Stimulated activated naive B cell treated with anti-CD40 and anti-IgM and Interleukin-4, amounts not matched to agents 10 μg/mL and 1 μg/mL and 100 μg/mL, for 72 hours (primary cell): ENCODE measurements around the gene LPO.

ENCODE experiments used
- ATAC-seq, 2 donors: fragments of 150-1000 bp; cut with Tn5 transposase; replicated peaks; 2 replicates each; pipeline ENCODE4 v1.10.0; 2021; ENCODE audit warnings: moderate library complexity in 1 of 2
- DNase-seq: peaks from one replicate; pipeline ENCODE4 v3.0.0; 2021
- H3K27ac Mint-ChIP-seq: one replicate; pipeline ENCODE4 v1.8.0; 2022; ENCODE audit warnings: mild to moderate bottlenecking, mixed read lengths
- H3K27me3 Mint-ChIP-seq, 2 donors: one replicate each; pipeline ENCODE4 v1.8.0; 2022; ENCODE audit warnings: mixed read lengths in 2 of 2
- H3K36me3 Mint-ChIP-seq, 2 donors: one replicate each; pipeline ENCODE4 v1.8.0; 2022; ENCODE audit warnings: mixed read lengths in 2 of 2, mild to moderate bottlenecking in 1 of 2
- H3K4me1 Mint-ChIP-seq, 2 donors: one replicate each; pipeline ENCODE4 v1.8.0; 2022; ENCODE audit warnings: mixed read lengths in 2 of 2, mild to moderate bottlenecking in 1 of 2
- H3K4me3 Mint-ChIP-seq, 2 donors: one replicate each; pipeline ENCODE4 v1.8.0; 2022; ENCODE audit warnings: mild to moderate bottlenecking in 2 of 2, mixed read lengths in 2 of 2, moderate library complexity in 1 of 2
- H3K9me3 Mint-ChIP-seq, 2 donors: one replicate each; pipeline ENCODE4 v1.8.0; 2022; ENCODE audit warnings: mixed read lengths in 2 of 2, mild to moderate bottlenecking in 1 of 2

The LPO gene

GRCh38 chr17:58262149-58262548 lies 23.8 kb downstream of the LPO start:
- Mint-ChIP-seq H3K27ac (no peak overlapping the region), H3K4me1 (no peaks in the 10 kb centered on the region), H3K36me3 (no peaks in the 10 kb centered on the region), H3K4me3 (no peak overlapping the region), H3K9me3 (no peaks in the 10 kb centered on the region), H3K27me3 (peaks cover 52 to 70% of the 10 kb centered on the region in 2 donors)
- no peak for ATAC-seq
- no peak for DNase-seq

DNA sequence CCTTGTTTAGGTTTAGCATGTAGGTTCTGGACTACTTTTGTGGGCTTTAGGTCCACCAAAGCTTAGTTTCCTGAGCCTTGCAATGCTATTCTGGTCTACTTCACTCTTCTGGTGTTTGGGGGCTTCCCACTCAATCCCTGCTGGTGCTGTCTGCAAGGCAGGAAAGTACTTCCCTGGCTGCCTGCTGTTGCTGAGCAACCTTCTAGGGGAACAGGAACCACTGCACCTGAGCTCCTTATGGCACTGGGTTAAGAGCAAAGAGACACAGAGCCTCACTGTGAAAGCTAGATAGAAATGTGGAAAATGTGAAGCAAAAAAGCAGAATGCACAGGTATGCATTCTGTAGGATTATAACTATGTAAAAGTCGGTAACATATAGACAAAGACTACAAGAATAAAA lies 25.4 kb downstream of the LPO start:
- Mint-ChIP-seq H3K27me3 (peaks cover 52 to 59% of the 10 kb centered on the region in 2 donors), H3K36me3 (no peaks in the 10 kb centered on the region), H3K9me3 (no peaks in the 10 kb centered on the region), H3K4me3 (no peak overlapping the region), H3K27ac (no peak overlapping the region), H3K4me1 (no peaks in the 10 kb centered on the region)
- DNase-seq (no peak), ATAC-seq (no peak)

DNA sequence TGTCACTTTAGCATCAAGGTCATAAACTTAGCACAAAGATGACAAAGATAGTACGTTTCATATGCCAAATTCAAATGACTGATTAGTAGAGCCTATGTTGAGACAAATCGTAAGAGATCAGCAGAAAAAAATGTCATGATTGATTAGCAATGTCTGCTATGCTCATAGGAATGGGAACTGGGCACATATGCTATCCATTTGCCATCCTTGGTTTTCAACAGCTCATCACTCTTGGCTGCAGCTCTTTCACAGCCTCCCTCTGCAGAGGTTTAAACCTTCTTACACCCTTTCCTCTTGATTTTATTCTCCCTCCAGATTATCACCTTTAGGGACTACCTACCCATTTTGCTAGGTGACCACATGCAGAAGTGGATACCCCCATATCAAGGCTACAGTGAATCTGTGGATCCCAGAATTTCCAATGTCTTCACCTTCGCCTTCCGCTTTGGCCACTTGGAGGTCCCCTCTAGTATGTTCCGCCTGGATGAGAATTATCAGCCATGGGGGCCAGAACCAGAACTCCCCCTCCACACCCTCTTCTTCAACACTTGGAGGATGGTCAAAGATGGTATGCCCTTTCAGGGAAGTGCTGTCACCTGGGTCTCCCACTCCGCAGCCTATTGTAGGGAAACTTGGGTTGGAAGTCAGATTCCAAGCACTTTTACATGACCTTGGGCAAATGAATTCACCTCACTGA lies 26.2 kb downstream of the LPO start:
- no peak overlapping the region for H3K27ac Mint-ChIP-seq
- peaks cover 52 to 53% of the 10 kb centered on the region in 2 donors for H3K27me3 Mint-ChIP-seq
- ATAC-seq = no peak
- no peaks in the 10 kb centered on the region for H3K36me3 Mint-ChIP-seq
- DNase-seq = no peak
- no peak overlapping the region for H3K4me3 Mint-ChIP-seq
- H3K9me3 Mint-ChIP-seq = no peaks in the 10 kb centered on the region
- H3K4me1 Mint-ChIP-seq = no peaks in the 10 kb centered on the region

GRCh38 chr17:58265271-58265670 lies 26.9 kb downstream of the LPO start:
- no peak for ATAC-seq

DNA sequence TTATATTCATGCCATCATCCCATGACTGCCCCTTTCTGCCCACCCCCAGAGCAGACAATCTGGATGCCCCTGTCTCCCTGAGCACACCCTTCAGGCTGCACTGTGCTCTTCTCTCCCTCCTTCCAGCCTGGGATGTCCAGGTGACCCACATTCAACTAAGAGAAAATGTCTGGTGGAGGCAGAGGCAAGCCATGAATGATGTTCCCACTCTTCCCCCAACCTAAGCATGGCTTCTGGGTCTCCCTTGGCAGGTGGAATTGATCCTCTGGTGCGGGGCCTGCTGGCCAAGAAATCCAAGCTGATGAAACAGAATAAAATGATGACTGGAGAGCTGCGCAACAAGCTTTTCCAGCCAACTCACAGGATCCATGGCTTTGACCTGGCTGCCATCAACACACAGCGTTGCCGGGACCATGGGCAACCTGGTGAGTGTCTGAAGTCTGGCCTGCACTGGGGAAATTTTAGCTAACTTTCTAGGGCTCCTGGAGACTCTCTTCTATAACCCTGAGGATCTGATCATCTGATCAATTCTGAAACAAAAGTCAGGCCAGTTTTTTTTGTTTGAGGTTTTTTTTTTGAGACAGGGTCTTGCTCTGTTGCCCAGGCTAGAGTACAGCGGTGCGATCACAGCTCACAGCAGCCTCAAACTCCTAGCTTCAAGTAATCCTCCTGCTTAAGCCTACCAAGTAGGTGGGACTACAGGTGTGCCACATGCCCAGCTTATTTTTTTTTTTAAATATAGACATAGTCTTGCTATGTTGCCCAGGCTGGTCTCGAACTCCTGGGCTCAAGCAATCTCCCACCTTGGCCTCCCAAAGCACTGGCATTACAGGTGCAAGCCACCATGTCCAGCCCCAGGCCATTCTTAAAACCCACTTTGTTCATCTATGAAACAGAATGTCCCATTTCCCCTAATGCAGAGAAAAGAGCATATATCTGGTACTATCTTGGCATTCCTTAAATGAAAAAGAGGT lies 27.8 kb downstream of the LPO start:
- Mint-ChIP-seq H3K9me3 (no peaks in the 10 kb centered on the region), H3K27me3 (peaks cover 37 to 49% of the 10 kb centered on the region in 2 donors)
- ATAC-seq = no peak

More at GRCh38 chr17:58265271-58265670, 26.9 kb downstream of the LPO start:
- H3K4me1 Mint-ChIP-seq = no peaks in the 10 kb centered on the region
- no peaks in the 10 kb centered on the region for H3K9me3 Mint-ChIP-seq
- H3K27me3 Mint-ChIP-seq = peaks cover 46 to 52% of the 10 kb centered on the region in 2 donors
- H3K4me3 Mint-ChIP-seq = no peak overlapping the region
- no peak overlapping the region for H3K27ac Mint-ChIP-seq
- no peak for DNase-seq
- no peaks in the 10 kb centered on the region for H3K36me3 Mint-ChIP-seq

GRCh38 chr17:58267347-58268324 lies 29.3 kb downstream of the LPO start:
- Mint-ChIP-seq H3K27ac (no peak overlapping the region), H3K4me1 (no peaks in the 10 kb centered on the region), H3K9me3 (no peaks in the 10 kb centered on the region), H3K4me3 (no peak overlapping the region), H3K27me3 (peaks cover 24 to 40% of the 10 kb centered on the region in 2 donors), H3K36me3 (no peaks in the 10 kb centered on the region)
- no peak for DNase-seq
- ATAC-seq = no peak

More for the DNA sequence above, 27.8 kb downstream of the LPO start:
- H3K36me3 Mint-ChIP-seq = no peaks in the 10 kb centered on the region
- H3K27ac Mint-ChIP-seq = no peak overlapping the region
- H3K4me3 Mint-ChIP-seq = no peak overlapping the region
- no peaks in the 10 kb centered on the region for H3K4me1 Mint-ChIP-seq
- DNase-seq = no peak

DNA sequence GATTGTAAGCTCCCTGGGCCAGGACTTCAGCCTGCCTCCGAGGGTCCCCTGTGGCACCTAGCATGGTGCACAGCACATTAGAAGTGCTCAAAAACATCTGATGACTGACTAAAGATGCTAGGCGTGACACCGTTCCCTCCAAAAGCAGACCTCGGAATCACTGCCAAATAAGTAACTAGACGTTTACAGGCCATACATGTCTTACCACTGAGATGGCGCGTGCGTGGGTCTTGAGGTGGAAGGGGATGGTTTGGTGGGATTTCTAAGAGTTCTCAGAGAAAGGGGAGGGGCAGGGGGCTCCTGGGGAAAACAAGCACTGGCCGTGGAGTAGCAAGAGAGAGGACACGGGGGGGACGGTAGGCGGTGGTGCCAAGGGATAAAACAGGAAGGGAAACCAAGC lies 29.9 kb downstream of the LPO start:
- no peak overlapping the region for H3K27ac Mint-ChIP-seq
- H3K4me3 Mint-ChIP-seq = no peak overlapping the region
- no peaks in the 10 kb centered on the region for H3K9me3 Mint-ChIP-seq
- peaks cover 24 to 35% of the 10 kb centered on the region in 2 donors for H3K27me3 Mint-ChIP-seq
- H3K4me1 Mint-ChIP-seq = peaks cover 1 to 3% of the 10 kb centered on the region in 2 donors
- ATAC-seq = no peak
- no peaks in the 10 kb centered on the region for H3K36me3 Mint-ChIP-seq
- DNase-seq = no peak

DNA sequence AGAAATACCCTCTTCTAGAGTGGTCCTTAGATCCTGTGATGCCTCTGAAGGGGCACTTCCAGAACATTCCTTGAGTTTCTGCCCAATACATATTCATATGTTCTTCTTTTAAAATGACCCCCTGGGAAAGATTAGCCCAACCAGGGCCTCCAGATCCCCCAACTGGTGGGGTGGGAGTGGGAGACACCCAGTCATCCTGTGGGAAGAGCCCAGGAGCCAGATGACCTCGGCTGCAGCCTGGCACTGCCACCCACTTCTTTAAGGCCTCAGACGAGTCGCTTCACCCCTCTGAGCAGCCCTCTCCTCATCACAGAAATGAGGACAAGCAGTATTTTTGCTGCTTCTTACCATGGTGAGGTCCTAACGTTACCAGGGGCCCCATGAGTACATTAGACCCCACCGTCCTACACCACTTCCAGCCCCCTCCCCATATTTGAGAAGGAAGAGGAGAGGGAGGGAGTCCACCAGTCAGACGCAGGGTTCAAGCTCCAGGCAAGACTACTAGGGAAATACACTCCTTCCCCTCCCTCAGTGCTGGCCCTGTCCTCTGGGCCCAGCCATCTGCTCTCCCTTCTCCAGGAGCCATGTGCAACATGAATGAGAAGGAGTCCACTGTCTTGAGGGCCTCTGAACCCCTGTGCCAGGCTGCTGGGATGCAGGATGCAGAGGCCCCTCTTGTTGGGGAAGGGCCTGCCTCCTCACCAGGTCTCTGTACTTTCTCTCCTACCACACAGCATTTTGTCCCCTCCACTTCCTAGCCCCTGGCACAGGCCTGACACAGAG lies 30.6 kb downstream of the LPO start:
- peaks cover 3 to 7% of the 10 kb centered on the region in 2 donors for H3K4me1 Mint-ChIP-seq
- no peaks in the 10 kb centered on the region for H3K36me3 Mint-ChIP-seq
- H3K27me3 Mint-ChIP-seq = peaks cover 20 to 29% of the 10 kb centered on the region in 2 donors
- no peaks in the 10 kb centered on the region for H3K9me3 Mint-ChIP-seq
- ATAC-seq (no peak), DNase-seq (no peak)
- H3K4me3 Mint-ChIP-seq = no peak overlapping the region
- H3K27ac Mint-ChIP-seq = no peak overlapping the region

DNA sequence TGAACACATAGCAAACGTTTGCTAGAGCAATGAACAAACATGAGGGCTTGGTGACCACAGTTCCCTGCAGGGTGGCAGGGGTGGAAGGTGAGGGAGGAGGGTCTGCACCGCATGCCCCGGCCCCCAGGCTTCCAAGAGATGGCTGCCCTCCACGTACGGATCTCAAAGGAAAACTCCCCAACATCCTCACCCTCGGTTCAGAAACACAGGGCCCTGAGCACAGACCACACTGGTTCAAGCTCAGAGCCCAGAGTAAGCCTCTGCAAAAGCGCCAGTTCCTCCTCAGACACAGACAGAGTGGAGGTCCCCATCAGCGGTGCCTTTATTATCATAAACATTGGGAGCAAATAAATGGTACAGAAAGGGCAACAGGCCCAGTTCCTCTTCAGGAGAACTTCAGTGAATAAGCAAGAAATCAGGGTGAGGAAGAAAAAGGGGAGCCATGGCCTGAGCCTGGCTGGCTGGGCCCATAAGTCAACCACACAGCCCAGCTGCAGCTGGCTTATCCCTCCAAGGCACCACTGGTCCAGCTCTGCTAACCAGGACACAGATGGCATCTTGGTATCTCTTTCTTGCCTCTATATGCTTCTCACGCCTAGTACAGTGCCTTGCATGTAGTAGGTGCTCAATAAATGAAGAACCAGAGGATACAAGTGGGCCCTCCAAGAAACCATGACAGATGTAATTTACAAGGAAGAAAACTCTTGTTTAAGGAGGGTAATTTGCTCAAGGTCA lies 31.3 kb downstream of the LPO start:
- ATAC-seq (no peak), DNase-seq (no peak)
- no peak overlapping the region for H3K4me3 Mint-ChIP-seq
- H3K27me3 Mint-ChIP-seq = peaks cover 12 to 21% of the 10 kb centered on the region in 2 donors
- no peaks in the 10 kb centered on the region for H3K36me3 Mint-ChIP-seq
- H3K4me1 Mint-ChIP-seq = peaks cover 3 to 7% of the 10 kb centered on the region in 2 donors
- H3K27ac Mint-ChIP-seq = no peak overlapping the region
- no peaks in the 10 kb centered on the region for H3K9me3 Mint-ChIP-seq

GRCh38 chr17:58270476-58271215 lies 32.3 kb downstream of the LPO start:
- no peak for DNase-seq
- no peaks in the 10 kb centered on the region for H3K9me3 Mint-ChIP-seq
- H3K4me3 Mint-ChIP-seq = no peak overlapping the region
- peaks cover 5 to 15% of the 10 kb centered on the region in 2 donors for H3K27me3 Mint-ChIP-seq
- peaks cover 3 to 7% of the 10 kb centered on the region in 2 donors for H3K4me1 Mint-ChIP-seq
- H3K36me3 Mint-ChIP-seq = no peaks in the 10 kb centered on the region
- no peak overlapping the region for H3K27ac Mint-ChIP-seq
- ATAC-seq = no peak

DNA sequence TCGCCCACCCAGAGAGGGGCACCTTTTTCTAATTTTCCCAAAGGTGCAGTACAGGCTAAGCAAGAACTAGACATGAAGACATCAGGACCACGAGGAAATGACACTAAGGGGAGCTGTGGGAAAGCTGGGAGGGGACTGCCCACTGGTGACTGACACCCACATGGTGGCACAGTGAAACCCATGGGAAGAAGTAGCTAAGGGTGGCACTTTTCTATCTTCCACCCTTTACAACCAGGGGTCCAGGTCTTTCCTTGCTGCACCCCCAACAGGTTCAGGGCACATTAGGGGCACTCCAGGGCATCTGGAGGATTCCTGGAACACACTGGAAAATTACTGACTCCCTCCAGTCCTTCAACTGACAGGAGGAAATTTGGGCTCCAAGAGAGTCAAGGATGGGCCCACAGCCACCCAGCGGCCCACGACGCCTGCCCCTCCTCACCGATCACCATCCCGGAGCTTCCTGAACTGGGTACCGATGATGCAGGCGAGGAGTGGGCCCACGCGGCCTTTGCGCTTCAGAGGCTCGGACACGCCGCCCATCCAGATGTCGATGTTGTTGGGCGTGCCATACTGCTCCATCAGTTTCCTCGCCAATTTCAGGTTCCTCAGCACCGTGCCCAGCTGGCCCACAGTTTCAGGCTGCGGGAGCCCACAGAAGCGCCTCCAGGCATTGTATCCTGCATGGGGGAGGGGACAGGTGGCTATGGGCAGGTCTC lies 33.0 kb downstream of the LPO start:
- no peak for ATAC-seq
- H3K36me3 Mint-ChIP-seq = no peaks in the 10 kb centered on the region

More for the DNA sequence above, 33.0 kb downstream of the LPO start:
- Mint-ChIP-seq H3K27me3 (peaks cover 0 to 13% of the 10 kb centered on the region in 2 donors), H3K4me3 (no peak overlapping the region), H3K4me1 (peaks cover 3 to 7% of the 10 kb centered on the region in 2 donors), H3K9me3 (no peaks in the 10 kb centered on the region), H3K27ac (no peak overlapping the region)
- DNase-seq = no peak
